Activated B cell treated with CpG ODN at 0.5 μM for 24 hours (primary cell): ENCODE data around the gene IGF2BP1. TPM values are rescaled to one million over a fixed set of nuclear protein-coding genes. Genes with fewer than 3 reads are reported as not detected.
A peak's percentile ranks its signal among the peaks of the same experiment; 100 is the strongest.

Source experiments
- ATAC-seq: fragments of 200-7000 bp; cut with Tn5 transposase; one replicate; pipeline ENCODE4 v1.10.0; 2021; ENCODE audit warnings: low read depth, mild to moderate bottlenecking, moderate library complexity
- CTCF ChIA-PET: fragments of 350-600 bp; sonication (Branson Sonifier 250); formaldehyde crosslinking; loops from one replicate; lab custom pipeline; 2021; ENCODE audit warnings: antibody characterized with exemption; lab: Charles Lee
- POLR2A ChIA-PET: fragments of 350-600 bp; sonication (Branson Sonifier 250); formaldehyde crosslinking; loops from one replicate; lab custom pipeline; 2021; ENCODE audit warnings: antibody characterized with exemption; lab: Charles Lee
- DNase-seq: peaks from one replicate; pipeline ENCODE4 v3.0.0; 2022
- H3K27ac Mint-ChIP-seq: one replicate; pipeline ENCODE4 v1.8.0; 2020; ENCODE audit warnings: mixed read lengths
- H3K27me3 Mint-ChIP-seq: one replicate; pipeline ENCODE4 v1.8.0; 2021; ENCODE audit warnings: mixed read lengths
- H3K36me3 Mint-ChIP-seq: one replicate; pipeline ENCODE4 v1.8.0; 2021; ENCODE audit warnings: low read depth, mixed read lengths
- H3K4me1 Mint-ChIP-seq: one replicate; pipeline ENCODE4 v1.8.0; 2021; ENCODE audit warnings: mixed read lengths
- H3K4me3 Mint-ChIP-seq: one replicate; pipeline ENCODE4 v1.8.0; 2020; ENCODE audit warnings: mild to moderate bottlenecking, mixed read lengths
- H3K9me3 Mint-ChIP-seq: one replicate; pipeline ENCODE4 v1.8.0; 2020; ENCODE audit warnings: mixed read lengths
- intact Hi-C: fragments of 100-400 bp; cut with micrococcal nuclease; formaldehyde crosslinking; loops from one replicate; pipeline ENCODE4 v1.15.1; 2024
- total RNA-seq: library from RNA; stranded (reverse); gene quantifications from 2 replicates; pipeline ENCODE4 v1.2.3, GENCODE V29; 2022
- TF ChIP-seq, protein P1 (sequence below): fragments of 200-600 bp; IDR thresholded peaks from one replicate; pipeline ENCODE4 v1.8.0; 2022; ENCODE audit warnings: antibody characterized with exemption, mild to moderate bottlenecking

Gene IGF2BP1
- total RNA-seq, 1 donor from 2014 or later, result 0.40 TPM

DNA sequence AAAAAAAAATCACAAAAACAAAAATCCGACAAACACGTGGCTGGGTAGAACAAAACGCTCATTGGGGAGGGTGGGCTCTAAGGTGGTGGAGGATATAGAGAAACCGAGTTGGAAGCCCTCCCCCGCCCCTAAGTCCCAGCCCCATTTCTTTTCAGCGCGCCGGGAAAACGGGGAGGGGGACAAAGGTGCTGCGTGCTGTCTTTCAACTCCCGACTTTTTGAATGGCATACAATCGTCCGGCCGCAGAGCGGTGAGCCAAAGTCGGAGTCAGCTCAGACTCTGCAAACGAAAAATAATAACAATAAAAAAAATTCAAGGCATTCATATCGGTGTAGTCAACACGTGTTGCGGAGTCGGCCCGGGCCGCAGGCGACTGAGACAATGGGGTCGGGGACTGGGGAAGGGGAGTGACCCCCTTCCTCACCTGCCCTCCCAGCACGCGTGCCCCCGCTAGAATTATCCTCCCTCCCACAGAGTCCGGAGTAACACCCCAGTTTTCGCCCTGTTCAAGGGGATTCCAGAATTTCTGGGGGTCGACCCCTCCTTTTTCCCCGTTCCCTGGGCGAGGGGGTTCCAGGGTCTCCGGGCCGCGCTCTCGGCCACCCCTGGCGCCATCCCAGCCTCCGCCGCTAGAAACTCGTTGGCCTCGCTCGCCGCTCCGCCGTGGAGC is 1.7 kb upstream of the IGF2BP1 start:
- no peaks in the 10 kb centered on the region for H3K36me3 Mint-ChIP-seq
- peaks cover 33% of the 10 kb centered on the region for H3K4me1 Mint-ChIP-seq
- ATAC-seq, result peak; percentile 39
- intact Hi-C loops, result loop anchor here (5.0 to 10.0 kb wide), 3 partner anchors 51 to 381 kb away; partner anchors contain the start of genes HOXB7, HOXB8 and SNF8
- DNase-seq, result peak; percentile 33
- H3K9me3 Mint-ChIP-seq, result no peaks in the 10 kb centered on the region
- TF ChIP-seq, protein P1, sequence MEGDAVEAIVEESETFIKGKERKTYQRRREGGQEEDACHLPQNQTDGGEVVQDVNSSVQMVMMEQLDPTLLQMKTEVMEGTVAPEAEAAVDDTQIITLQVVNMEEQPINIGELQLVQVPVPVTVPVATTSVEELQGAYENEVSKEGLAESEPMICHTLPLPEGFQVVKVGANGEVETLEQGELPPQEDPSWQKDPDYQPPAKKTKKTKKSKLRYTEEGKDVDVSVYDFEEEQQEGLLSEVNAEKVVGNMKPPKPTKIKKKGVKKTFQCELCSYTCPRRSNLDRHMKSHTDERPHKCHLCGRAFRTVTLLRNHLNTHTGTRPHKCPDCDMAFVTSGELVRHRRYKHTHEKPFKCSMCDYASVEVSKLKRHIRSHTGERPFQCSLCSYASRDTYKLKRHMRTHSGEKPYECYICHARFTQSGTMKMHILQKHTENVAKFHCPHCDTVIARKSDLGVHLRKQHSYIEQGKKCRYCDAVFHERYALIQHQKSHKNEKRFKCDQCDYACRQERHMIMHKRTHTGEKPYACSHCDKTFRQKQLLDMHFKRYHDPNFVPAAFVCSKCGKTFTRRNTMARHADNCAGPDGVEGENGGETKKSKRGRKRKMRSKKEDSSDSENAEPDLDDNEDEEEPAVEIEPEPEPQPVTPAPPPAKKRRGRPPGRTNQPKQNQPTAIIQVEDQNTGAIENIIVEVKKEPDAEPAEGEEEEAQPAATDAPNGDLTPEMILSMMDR, result no peak
- no peak overlapping the region for H3K27ac Mint-ChIP-seq
- ChIA-PET CTCF (no interaction called here), POLR2A (interaction anchor here (0.7 to 1.0 kb wide), 2 partner anchors 50 to 103 kb away, joined by 3 read pairs; partner anchors contain the start of genes ATP5MC1 and SNF8)
- peaks cover 62% of the 10 kb centered on the region for H3K27me3 Mint-ChIP-seq
- peak overlapping the region; percentile 57 for H3K4me3 Mint-ChIP-seq

GRCh38 chr17:48995974-48996721 is 1.0 kb upstream of the IGF2BP1 start:
- ATAC-seq (peak; percentile 30), DNase-seq (peak; percentile 29)
- Mint-ChIP-seq H3K27me3 (peaks cover 57% of the 10 kb centered on the region), H3K4me3 (peak overlapping the region; percentile 78), H3K9me3 (no peaks in the 10 kb centered on the region), H3K4me1 (peaks cover 33% of the 10 kb centered on the region), H3K36me3 (no peaks in the 10 kb centered on the region), H3K27ac (peak overlapping the region; percentile 61)
- TF ChIP-seq, protein P1, result no peak
- intact Hi-C loops, result loop anchor here (5.0 to 10.0 kb wide), 3 partner anchors 51 to 381 kb away; partner anchors contain the start of genes HOXB7, HOXB8 and SNF8
- POLR2A ChIA-PET, result interaction anchor here (0.7 kb wide), 1 partner anchor 51 kb away, joined by 3 read pairs; the partner anchor contains the start of gene SNF8
- CTCF ChIA-PET, result no interaction called here

DNA sequence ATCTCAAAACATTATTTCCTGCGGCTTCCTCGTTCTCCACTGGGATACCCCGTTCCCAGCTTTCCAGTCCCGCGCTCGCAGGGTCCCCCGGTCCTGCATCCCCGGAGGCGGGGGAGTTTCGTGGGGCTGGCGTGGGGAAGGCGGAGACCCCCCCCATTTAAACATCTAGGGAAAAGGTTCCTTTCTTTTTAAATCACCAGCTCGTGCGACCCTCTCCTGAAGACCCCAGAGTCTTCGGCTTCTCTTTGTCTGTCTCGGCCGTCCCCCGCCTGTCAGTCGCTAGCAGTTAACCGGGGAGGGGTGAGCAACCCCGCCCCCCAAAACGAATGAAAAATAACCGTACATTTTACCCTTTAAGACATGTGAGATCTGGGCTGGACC is 473 bp upstream of the IGF2BP1 start:
- no peak for DNase-seq

DNA sequence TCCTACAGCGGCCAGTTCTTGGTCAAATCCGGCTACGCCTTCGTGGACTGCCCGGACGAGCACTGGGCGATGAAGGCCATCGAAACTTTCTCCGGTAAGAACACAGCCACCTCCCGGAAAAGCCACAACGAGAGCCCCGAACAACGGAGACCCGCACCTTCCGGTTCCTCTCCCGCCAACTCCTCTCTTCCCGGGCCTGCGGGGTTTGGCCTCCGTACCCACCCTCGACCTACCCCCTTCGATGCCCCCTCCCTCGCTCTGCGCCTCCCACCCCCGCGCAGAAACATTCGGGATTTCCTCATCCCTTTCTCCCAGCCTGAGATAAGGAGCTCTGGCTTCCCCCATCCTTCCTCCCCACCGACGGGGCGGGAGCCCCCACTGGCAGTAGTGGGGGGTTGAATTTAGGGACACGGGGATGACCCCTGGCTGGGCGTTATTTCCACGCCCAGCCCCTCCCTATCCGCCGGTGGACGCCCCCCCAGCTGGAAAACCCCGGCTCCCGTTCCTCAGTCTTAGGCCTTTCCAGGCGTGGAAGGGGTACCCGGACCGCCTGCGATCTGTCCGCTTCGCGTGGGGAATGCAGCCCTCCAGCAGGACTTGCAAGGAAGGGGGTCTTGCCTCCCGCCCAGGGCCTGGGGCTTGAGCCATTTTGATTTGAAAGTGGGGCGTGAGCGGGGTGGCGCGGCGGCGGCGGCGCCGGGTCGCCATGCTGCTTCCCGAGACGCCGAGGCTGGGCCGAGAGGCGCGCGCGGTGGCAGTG is 822 bp downstream of the IGF2BP1 start:
- H3K9me3 Mint-ChIP-seq, result no peaks in the 10 kb centered on the region
- TF ChIP-seq, protein P1, result no peak
- ChIA-PET POLR2A (interaction anchor here (0.7 kb wide), 4 partner anchors 11 to 701 kb away, joined by 3 to 19 read pairs (median 10); partner anchors contain the start of gene SNF8), CTCF (no interaction called here)
- no peaks in the 10 kb centered on the region for H3K36me3 Mint-ChIP-seq
- H3K4me1 Mint-ChIP-seq, result peaks cover 33% of the 10 kb centered on the region
- H3K27me3 Mint-ChIP-seq, result peaks cover 62% of the 10 kb centered on the region
- peak overlapping the region; percentile 78 for H3K4me3 Mint-ChIP-seq
- H3K27ac Mint-ChIP-seq, result no peak overlapping the region
- intact Hi-C loops, result loop anchor here (5.0 to 10.0 kb wide), 3 partner anchors 53 to 383 kb away; partner anchors contain the start of genes HOXB7, HOXB8 and SNF8
- DNase-seq (peak; percentile 23), ATAC-seq (no peak)

More for the DNA sequence above, 473 bp upstream of the IGF2BP1 start:
- Mint-ChIP-seq H3K9me3 (no peaks in the 10 kb centered on the region), H3K4me3 (peak overlapping the region; percentile 78), H3K36me3 (no peaks in the 10 kb centered on the region), H3K27me3 (peaks cover 61% of the 10 kb centered on the region), H3K27ac (peak overlapping the region; percentile 61), H3K4me1 (peaks cover 33% of the 10 kb centered on the region)
- intact Hi-C loops, result loop anchor here (5.0 to 10.0 kb wide), 3 partner anchors 52 to 382 kb away; partner anchors contain the start of genes HOXB7, HOXB8 and SNF8
- POLR2A ChIA-PET, result interaction anchor here (0.8 kb wide), 1 partner anchor 67 kb away, joined by 3 read pairs; no protein-coding TSS in a partner anchor
- TF ChIP-seq, protein P1, result no peak
- no peak for ATAC-seq
- CTCF ChIA-PET, result no interaction called here
